ENCODE results near the gene ACOX3.

- TF ChIP-seq HMGXB4 (CRISPR knock-in tag; IDR thresholded peaks at IDR 0.05) (no peak), IRF1 (CRISPR knock-in tag; IDR thresholded peaks at IDR 0.05; ENCODE audit: borderline replicate concordance) (no peak), FOXK2 (conservative IDR thresholded peaks at IDR 0.05 in 1 of 2, IDR thresholded peaks at IDR 0.05 in 1 of 2; ENCODE audit: low read depth in 2 of 2) (no peak), NCOA1 (IDR thresholded peaks at IDR 0.05; ENCODE audit: low read depth) (no peak), SMAD3 (CRISPR knock-in tag; conservative IDR thresholded peaks at IDR 0.05) (no peak), ZNF76 (CRISPR knock-in tag; IDR thresholded peaks at IDR 0.05; ENCODE audit: borderline replicate concordance) (no peak), CTCF (IDR thresholded peaks at IDR 0.05 in 2 of 3, conservative IDR thresholded peaks at IDR 0.05 in 1 of 3; ENCODE audit: insufficient read depth in 2 of 3, low read depth in 1 of 3, low read length in 3 of 3) (no peak), BHLHE40 (IDR thresholded peaks at IDR 0.05; ENCODE audit: low read length) (no peak), CSDE1 (IDR thresholded peaks at IDR 0.05) (no peak), XRCC3 (IDR thresholded peaks at IDR 0.05) (no peak)
Measured at GRCh38 chr4:8379281-8379680, 61.2 kb downstream of the ACOX3 start.

Data from K562 (cell line).